Astrocyte of the cerebellum (primary cell): ENCODE data around the gene MYO1B.

Experiments used
- DNase-seq: peaks from one replicate; pipeline ENCODE4 v3.0.0-alpha.2; 2011; ENCODE audit warnings: low read depth
- H3K4me3 ChIP-seq: 2 replicates; pipeline ENCODE4 v1.5.1; 2011; ENCODE audit warnings: mild to moderate bottlenecking, low read depth, low read length, moderate library complexity
- CTCF ChIP-seq: IDR thresholded peaks from 2 replicates; pipeline ENCODE4 v1.5.1; 2012; ENCODE audit warnings: low read length, low read depth, moderate library complexity, mild to moderate bottlenecking; ENCODE audit errors: missing control alignments
- in situ Hi-C: cut with HindIII; loops from 2 replicates; pipeline ENCODE4 v1.10.0; 2017; ENCODE audit warnings: low sequenced_read_pairs

The MYO1B gene

DNA sequence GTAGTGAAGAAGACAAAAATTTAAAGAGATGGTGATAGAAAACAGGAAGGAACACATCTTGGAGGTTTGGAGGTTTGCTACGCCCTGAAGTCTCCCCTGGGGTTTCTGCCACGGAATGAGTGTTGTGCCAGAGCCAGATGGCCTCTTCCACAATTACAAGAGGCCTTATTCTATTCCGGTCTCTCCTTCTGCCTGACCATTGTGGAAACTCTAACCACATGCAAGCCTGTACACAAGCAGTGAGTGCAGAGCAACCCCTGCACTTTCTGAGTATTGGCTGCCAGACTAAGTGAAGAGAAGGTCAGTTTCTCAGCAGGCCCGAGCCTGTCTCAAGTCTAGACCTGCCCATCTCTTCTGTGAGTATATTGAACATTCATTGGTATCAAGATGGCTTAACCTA, 22.7 kb upstream of the MYO1B start:
- H3K4me3 ChIP-seq: no peak overlapping the region
- TF ChIP-seq CTCF: no peak
- in situ Hi-C loops: no loop called here
- peak; percentile 65 for DNase-seq

DNA sequence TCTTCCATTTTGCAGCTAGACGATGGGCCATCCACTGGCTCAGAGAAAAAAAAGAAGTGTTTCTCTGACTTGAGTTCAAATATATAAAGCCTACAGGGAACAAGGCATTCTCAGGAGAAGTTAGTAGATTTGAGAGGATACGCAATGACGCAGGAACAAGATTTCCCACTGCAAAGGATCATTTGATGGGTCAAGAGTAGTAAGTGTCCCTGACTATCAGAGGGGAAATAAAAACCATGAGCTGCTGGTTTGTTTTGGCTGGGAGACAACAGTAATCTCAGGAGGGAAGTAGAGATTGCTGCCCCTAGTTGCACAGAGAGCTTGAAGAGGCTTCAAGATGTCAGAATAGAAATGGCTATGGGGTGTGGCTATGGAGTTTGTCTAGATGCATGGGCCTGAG, 22.3 kb upstream of the MYO1B start:
- DNase-seq: no peak
- H3K4me3 ChIP-seq: no peak overlapping the region
- no peak for TF ChIP-seq CTCF
- in situ Hi-C loops: no loop called here

- in situ Hi-C loops: no loop called here
- no peak for TF ChIP-seq CTCF
- H3K4me3 ChIP-seq: no peak overlapping the region
- no peak for DNase-seq
Measured at GRCh38 chr2:191225126-191225525, 20.1 kb upstream of the MYO1B start.

GRCh38 chr2:191225690-191226089, 19.5 kb upstream of the MYO1B start:
- DNase-seq: no peak
- TF ChIP-seq CTCF: no peak
- H3K4me3 ChIP-seq: no peak overlapping the region
- in situ Hi-C loops: no loop called here

DNA sequence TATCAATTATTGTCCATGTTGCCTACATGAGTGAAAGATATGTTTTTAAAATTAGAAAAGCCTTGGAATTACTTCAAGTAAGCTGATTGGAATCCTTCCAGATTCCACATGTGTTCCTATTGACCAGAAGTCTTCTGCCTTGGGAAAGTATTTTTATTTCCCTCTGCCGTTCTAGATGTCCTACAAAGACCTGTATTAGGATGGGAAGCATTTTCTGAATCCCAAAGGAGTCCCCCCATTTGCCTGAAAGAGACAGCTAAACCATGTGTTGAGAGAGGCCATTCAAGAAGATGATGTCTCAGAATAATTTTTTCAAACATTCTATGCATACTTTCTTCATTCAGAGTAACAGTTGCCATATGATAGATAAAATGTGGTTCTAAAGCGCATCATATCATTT, 19.0 kb upstream of the MYO1B start:
- DNase-seq: no peak
- TF ChIP-seq CTCF: no peak
- H3K4me3 ChIP-seq: no peak overlapping the region
- in situ Hi-C loops: no loop called here

GRCh38 chr2:191228333-191228732, 16.9 kb upstream of the MYO1B start:
- TF ChIP-seq CTCF: no peak
- no peak overlapping the region for H3K4me3 ChIP-seq
- DNase-seq: no peak
- in situ Hi-C loops: no loop called here

DNA sequence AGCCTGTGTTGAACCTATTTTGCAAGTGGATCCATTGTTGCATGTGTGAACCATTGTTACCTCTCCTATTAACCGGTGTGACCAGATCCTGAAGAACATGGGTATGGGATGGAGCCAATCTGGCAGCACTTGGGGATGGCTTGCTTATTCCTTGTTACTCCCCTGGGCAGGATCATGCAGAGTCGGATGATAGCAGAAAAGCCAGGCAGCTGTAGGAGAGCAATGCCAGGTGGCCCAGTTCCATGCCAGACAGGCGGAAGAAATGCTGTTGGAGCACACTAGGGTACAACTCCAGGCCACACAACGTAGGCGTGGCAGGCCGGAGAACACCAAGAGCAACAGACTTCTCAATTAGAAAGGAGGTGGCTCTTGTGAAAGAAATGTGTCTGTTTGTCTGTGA, 16.3 kb upstream of the MYO1B start:
- in situ Hi-C loops: no loop called here
- no peak overlapping the region for H3K4me3 ChIP-seq

More for the DNA sequence above, 16.3 kb upstream of the MYO1B start:
- no peak for TF ChIP-seq CTCF
- DNase-seq: no peak
